HG03135 (cell line): ENCODE results near the gene MERTK.
"Not testable (repeated sequence)": the region's sequence is repeated elsewhere in the genome, so short reads cannot be mapped to it uniquely, and the experiment has no call there.

Experiments used
- ATAC-seq: cut with Tn5 transposase; IDR thresholded peaks from one replicate; pipeline ENCODE4 v1.9.1; 2021; ENCODE audit warnings: mild to moderate bottlenecking, moderate library complexity; ENCODE audit not compliant: unreplicated experiment

Gene MERTK

DNA sequence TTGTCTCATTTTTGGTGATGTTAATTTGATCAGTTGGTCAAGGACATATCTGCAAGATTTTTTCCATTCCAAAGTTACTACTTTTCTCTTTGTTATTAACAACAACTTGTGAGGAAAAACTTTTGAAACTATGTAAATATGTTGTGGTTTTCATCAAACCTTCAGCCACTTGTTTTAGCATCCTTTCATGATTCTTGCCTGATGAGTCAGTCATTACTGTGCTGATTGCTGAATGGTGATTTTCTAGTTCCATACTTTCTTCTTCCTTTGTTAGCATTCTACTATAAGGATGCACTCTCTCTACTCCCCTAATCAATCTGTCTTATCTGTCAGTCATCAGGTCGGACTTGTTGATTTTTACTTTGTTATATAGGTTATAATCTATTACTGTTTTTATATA, 167.6 kb downstream of the MERTK start:
- no peak for ATAC-seq

DNA sequence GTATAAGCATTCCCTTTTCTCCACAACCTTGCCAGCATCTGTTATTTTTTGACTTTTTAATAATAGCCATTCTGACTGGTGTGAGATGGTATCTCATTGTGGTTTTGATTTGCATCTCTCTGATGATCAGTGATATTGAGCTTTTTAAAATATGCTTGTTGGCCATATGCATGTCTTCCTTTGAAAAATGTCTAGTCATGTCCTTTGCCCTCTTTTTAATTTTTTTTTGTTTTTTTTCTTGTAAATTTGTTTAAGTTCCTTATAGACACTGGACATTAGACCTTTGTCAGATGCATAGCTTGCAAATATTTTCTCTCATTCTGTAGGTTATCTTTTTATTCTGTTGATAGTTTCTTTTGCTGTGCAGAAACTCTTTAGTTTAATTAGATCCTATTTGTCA, 171.4 kb downstream of the MERTK start:
- ATAC-seq = not testable (repeated sequence)

DNA sequence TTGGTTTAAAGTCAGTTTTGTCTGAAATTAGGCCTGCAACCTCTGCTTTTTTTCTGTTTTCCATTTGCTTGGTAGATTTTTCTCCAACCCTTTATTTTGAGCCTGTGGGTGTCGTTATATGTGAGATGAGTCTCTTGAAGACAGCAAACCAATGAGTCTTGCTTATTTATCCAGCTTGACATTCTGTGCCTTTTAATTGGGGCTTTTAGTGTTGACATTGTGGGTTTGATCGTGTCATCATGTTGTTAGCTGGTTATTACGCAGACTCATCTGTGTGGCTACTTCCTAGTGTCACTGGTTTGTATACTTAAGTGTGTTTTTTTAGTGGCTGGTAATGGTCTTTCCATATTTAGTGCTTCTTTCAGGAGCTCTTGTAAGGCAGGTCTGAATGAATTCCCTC, 175.5 kb downstream of the MERTK start:
- ATAC-seq = no peak

DNA sequence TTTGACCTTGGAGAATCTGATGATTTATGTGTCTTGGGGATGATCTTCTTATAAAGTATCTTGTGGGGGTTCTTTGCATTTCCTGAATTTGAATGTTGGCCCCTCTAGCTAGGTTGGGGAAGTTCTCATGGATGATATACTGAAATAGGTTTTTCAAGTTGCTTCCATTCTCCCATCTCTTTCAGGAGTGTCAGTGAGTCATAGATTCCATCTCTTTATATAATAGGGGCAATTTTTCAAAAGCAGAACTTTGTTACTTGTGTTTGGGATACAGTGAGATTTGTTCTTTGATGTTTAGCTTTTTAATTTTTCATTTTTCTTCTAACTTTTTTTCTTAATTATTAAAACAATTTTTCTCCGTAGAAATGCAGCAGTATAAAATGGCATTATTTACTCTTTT, 176.1 kb downstream of the MERTK start:
- ATAC-seq = no peak

DNA sequence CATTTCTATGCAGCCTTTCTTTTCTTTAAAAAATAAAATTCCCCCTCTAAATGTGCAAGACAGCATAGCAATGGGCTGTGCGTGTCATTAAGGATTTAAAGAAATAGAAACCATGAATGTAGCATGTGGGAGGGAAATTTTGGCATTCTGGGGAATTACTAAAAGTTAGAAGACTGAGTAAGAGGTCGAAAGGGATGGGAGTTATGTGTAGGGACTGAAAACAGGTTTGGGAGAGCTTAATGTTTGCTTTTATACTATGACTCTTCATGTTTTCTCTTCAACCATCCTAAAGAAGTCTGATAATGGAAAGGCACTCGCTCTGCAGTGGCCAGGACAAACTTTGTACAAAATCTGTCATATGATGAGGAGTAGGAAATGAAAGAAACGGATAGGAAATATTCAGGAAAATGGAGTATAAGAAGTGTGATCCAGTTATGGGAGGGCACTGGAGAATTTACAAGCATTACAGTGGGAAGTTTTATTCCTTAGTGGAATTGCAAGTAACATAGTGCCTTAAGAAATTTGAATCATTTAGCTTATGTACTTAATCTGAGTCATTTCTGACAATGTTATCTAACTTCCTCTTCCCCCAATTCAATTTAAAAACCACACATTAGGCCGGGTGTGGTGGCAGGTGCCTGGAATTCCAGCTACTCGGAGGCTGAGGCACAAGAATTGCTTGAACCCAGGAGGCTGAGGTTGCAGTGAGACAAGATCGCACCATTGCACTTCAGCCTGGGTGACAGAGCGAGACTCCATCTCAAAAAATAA, 177.3 kb downstream of the MERTK start:
- ATAC-seq = no peak

DNA sequence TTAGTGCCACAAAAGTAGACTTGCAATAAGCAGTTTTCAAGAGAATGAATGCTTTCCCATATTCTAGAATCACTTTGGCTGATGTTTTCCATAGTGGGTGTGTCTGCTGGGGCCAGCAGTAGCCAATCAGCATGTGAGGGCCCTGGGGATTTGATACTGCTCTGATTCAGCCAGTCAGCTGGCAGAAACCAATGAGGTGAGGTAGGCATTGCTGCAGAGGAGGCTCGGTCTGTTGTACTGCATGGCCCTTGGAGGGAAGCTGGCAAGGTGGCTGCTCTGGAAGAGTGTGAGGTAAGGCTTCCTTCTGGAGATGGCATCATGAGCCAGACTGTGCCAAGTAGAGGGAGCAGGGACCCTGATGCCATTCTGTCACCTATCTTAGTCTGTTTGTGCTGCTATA, 179.4 kb downstream of the MERTK start:
- ATAC-seq = no peak
